ENCODE data around the gene CHCHD6.

Gene CHCHD6

GRCh38 chr3:126989316-126990023 lies 285.4 kb downstream of the CHCHD6 start:
- no peak for DNase-seq (ENCODE audit: low read depth in 3 of 3, low spot score in 1 of 3)

- DNase-seq (ENCODE audit: low read depth in 3 of 3, low spot score in 1 of 3): no peak
These were observed 286.1 kb downstream of the CHCHD6 start for GRCh38 chr3:126990024-126990700.

GRCh38 chr3:126990890-126991289 lies 286.9 kb downstream of the CHCHD6 start:
- no peak for DNase-seq (ENCODE audit: low read depth in 3 of 3, low spot score in 1 of 3)

GRCh38 chr3:126991366-126992200 lies 287.5 kb downstream of the CHCHD6 start:
- DNase-seq (ENCODE audit: low read depth in 3 of 3, low spot score in 1 of 3): no peak

- DNase-seq (ENCODE audit: low read depth in 3 of 3, low spot score in 1 of 3): no peak
These were observed 288.2 kb downstream of the CHCHD6 start for GRCh38 chr3:126992216-126992615.

- DNase-seq (ENCODE audit: low read depth in 3 of 3, low spot score in 1 of 3): no peak
These were observed 288.7 kb downstream of the CHCHD6 start for GRCh38 chr3:126992776-126993175.

GRCh38 chr3:126993436-126993835 lies 289.4 kb downstream of the CHCHD6 start:
- no peak for DNase-seq (ENCODE audit: low read depth in 3 of 3, low spot score in 1 of 3)

- DNase-seq (ENCODE audit: low read depth in 3 of 3, low spot score in 1 of 3): no peak
These were observed 290.7 kb downstream of the CHCHD6 start for GRCh38 chr3:126994661-126995245.

GRCh38 chr3:126995254-126995780 lies 291.3 kb downstream of the CHCHD6 start:
- no peak for DNase-seq (ENCODE audit: low read depth in 3 of 3, low spot score in 1 of 3)

GRCh38 chr3:126995926-126996512 lies 292.0 kb downstream of the CHCHD6 start:
- DNase-seq (ENCODE audit: low read depth in 3 of 3, low spot score in 1 of 3): no peak

- no peak for DNase-seq (ENCODE audit: low read depth in 3 of 3, low spot score in 1 of 3)
These were observed 292.9 kb downstream of the CHCHD6 start for GRCh38 chr3:126996905-126997304.

GRCh38 chr3:126997455-126998038 lies 293.5 kb downstream of the CHCHD6 start:
- DNase-seq (ENCODE audit: low read depth in 3 of 3, low spot score in 1 of 3): no peak

GRCh38 chr3:126998320-126998719 lies 294.3 kb downstream of the CHCHD6 start:
- DNase-seq (ENCODE audit: low read depth in 3 of 3, low spot score in 1 of 3): no peak

- DNase-seq (ENCODE audit: low read depth in 3 of 3, low spot score in 1 of 3): no peak
These were observed 294.7 kb downstream of the CHCHD6 start for GRCh38 chr3:126998728-126999127.

GRCh38 chr3:126999383-126999782 lies 295.3 kb downstream of the CHCHD6 start:
- no peak for DNase-seq (ENCODE audit: low read depth in 3 of 3, low spot score in 1 of 3)

GRCh38 chr3:127000119-127000518 lies 296.1 kb downstream of the CHCHD6 start:
- no peak for DNase-seq (ENCODE audit: low read depth in 3 of 3, low spot score in 1 of 3)

GRCh38 chr3:127000761-127001160 lies 296.7 kb downstream of the CHCHD6 start:
- DNase-seq (ENCODE audit: low read depth in 3 of 3, low spot score in 1 of 3): no peak

GRCh38 chr3:127001486-127002194 lies 297.6 kb downstream of the CHCHD6 start:
- DNase-seq (ENCODE audit: low read depth in 3 of 3, low spot score in 1 of 3): no peak

- DNase-seq (ENCODE audit: low read depth in 3 of 3, low spot score in 1 of 3): no peak
These were observed 298.4 kb downstream of the CHCHD6 start for GRCh38 chr3:127002195-127003174.

Data from stimulated activated CD4-positive, alpha-beta T cell treated with anti-CD3 and anti-CD28 coated beads, TNF-alpha, amount 100 ng/mL, for 1 hour (primary cell).